Sigmoid colon (tissue), 7 donors: ENCODE results near the gene OR6N2. TPM values are rescaled to one million over a fixed set of nuclear protein-coding genes. Genes with fewer than 3 reads are reported as not detected.

ENCODE experiments used
- DNase-seq: peaks from one replicate; pipeline ENCODE4 v3.0.0-alpha.2; 2019
- H3K27ac ChIP-seq, 4 donors: fragments of 200-600 bp; sonication (generic); one replicate each; pipeline ENCODE4 v1.5.1; 2016 to 2019; ENCODE audit warnings: mild to moderate bottlenecking in 1 of 4
- H3K27me3 ChIP-seq, 3 donors: fragments of 200-600 bp; sonication (generic); one replicate each; pipeline ENCODE4 v1.5.1; 2019; ENCODE audit warnings: mild to moderate bottlenecking in 1 of 3
- H3K36me3 ChIP-seq, 4 donors: fragments of 200-600 bp; sonication (generic); one replicate each; pipeline ENCODE4 v1.5.1; 2016 to 2019
- H3K4me1 ChIP-seq, 4 donors: fragments of 200-600 bp; sonication (generic); one replicate each; pipeline ENCODE4 v1.5.1; 2017 to 2019
- H3K4me3 ChIP-seq, 4 donors: fragments of 200-600 bp; sonication (generic); one replicate each; pipeline ENCODE4 v1.5.1; 2017 to 2019; ENCODE audit warnings: mild to moderate bottlenecking in 2 of 4, moderate library complexity in 1 of 4
- H3K9me3 ChIP-seq, 4 donors: fragments of 200-600 bp in 3 of 4; sonication (generic) in 3 of 4; one replicate each; pipeline versions ENCODE4 v1.5.1 to v1.6.1; 2013 to 2019
- CTCF ChIP-seq, 4 experiments: fragments of 450-650 bp in 3 of 4; fragments of 200-600 bp in 1 of 4; IDR thresholded peaks; one replicate each; pipeline ENCODE4 v1.5.1; 2016 to 2019; ENCODE audit warnings: antibody characterized with exemption in 4 of 4, mild to moderate bottlenecking in 3 of 4, moderate library complexity in 2 of 4
- EP300 ChIP-seq, 4 donors: sonication (generic); formaldehyde crosslinking; IDR thresholded peaks; one replicate each; pipeline ENCODE4 v1.6.1; 2017; ENCODE audit warnings: antibody characterized with exemption in 4 of 4
- POLR2A ChIP-seq, 2 donors: fragments of 450-650 bp; IDR thresholded peaks; one replicate each; pipeline ENCODE4 v1.6.1; 2016; ENCODE audit warnings: antibody characterized with exemption in 2 of 2, mild to moderate bottlenecking in 2 of 2, moderate library complexity in 2 of 2
- POLR2AphosphoS5 ChIP-seq, 4 donors: sonication (generic); formaldehyde crosslinking; IDR thresholded peaks; one replicate each; pipeline ENCODE4 v1.6.1; 2017; ENCODE audit warnings: antibody characterized with exemption in 4 of 4
- WGBS, 2 donors: extraction: QIAGEN DNeasy Blood & Tissue Kit; methylation state at CpG; one replicate each; pipeline ENCODE4 v1.1.7; 2013; 5-methylcytosine and 5-hydroxymethylcytosine counted together
- intact Hi-C: fragments of 100-400 bp; cut with DNase I; formaldehyde crosslinking; loops from one replicate; pipeline ENCODE4 v1.15.1; 2023
- polyA plus RNA-seq, 3 donors: library from polyadenylated mRNA; stranded (reverse); fragments of 200-250 nt; gene quantifications; one replicate each; pipeline ENCODE4 v1.2.3, GENCODE V29; 2013
- total RNA-seq, 4 donors: library from RNA; depleted of rRNA; stranded (reverse); fragments of >200 nt; gene quantifications; one replicate each; pipeline ENCODE4 v1.1.0, GENCODE V29; 2016
- donor health status: healthy with polysubstance abuse.
- donor health status: Bipolar disorder and iron deficiency.
- donor health status: healthy.

OR6N2 gene
- total RNA-seq, result not detected
- not detected for polyA plus RNA-seq

DNA sequence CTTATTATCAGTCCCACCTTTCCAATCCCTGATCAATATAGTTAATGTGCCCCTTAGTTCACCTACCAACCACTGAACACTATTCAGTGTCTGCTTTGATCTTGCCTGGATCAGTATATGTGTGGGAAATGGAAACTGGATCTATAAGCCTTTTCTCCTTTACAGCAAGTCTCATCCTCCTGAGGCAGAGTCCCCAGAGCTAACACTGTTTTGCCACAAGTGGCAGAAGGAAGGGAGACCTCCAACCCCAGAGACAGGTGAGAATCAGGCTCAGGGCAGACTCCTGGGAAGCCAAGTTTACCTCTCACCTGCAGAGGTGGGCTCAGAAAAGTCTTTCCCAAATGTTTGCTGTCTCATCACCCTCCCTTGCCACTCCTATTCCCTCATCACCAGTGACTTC is at the start of gene OR6N2:
TSS of gene OR6N2 (minus strand) at position 101 of the 400 bp plus-strand sequence. CDS start 3,569 bp downstream, outside the sequence.
- no peaks in the 10 kb centered on the region for H3K27me3 ChIP-seq
- no peak within 1 kb of the TSS for H3K27ac ChIP-seq
- DNase-seq, result no peak
- no peaks in the 10 kb centered on the region for H3K36me3 ChIP-seq
- TF ChIP-seq POLR2A (IDR thresholded peaks at IDR 0.05), result no peak
- no peak for TF ChIP-seq POLR2AphosphoS5 (IDR thresholded peaks at IDR 0.05)
- TF ChIP-seq EP300 (IDR thresholded peaks at IDR 0.05), result no peak
- no peak for TF ChIP-seq CTCF (IDR thresholded peaks at IDR 0.05)
- intact Hi-C loops, result no loop called here
- no peaks in the 10 kb centered on the region for H3K4me1 ChIP-seq
- no peaks in the 10 kb centered on the region for H3K9me3 ChIP-seq
- H3K4me3 ChIP-seq, result no peak within 1 kb of the TSS

DNA sequence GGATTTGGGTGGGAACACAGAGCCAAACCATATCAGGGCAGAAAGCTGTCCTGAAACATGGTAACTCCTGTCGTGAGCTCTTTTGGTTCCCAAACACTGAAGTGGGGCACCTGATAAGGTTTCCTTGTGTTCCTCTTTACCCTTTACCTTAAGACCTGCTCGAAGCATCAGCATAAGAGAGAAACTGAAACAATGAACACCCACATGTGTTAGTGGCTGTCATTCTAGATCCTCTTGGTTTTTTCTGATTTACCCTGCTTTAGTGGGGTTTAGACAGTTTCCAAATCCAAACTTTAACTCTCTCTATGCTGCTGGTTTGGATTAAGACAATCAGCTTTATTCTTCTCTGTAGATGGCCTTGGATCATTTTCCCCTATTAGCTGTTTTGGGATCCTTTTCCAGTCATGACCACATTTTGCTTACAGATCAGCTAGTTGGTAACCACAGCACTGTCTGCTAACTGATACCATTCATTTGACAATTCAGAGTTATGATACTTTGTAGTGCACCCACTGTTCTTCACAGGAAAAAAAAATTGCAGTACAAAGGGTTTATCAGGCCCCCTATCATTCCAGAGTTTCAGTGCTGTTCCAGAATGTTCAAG is 49.2 kb upstream of the OR6N2 start:
- Histone ChIP-seq H3K27ac (peak overlapping the region in 1 of 4 donors; percentile 8), H3K4me1 (no peaks in the 10 kb centered on the region), H3K4me3 (no peak overlapping the region), H3K36me3 (no peaks in the 10 kb centered on the region), H3K9me3 (peaks cover 0 to 4% (median 2%) of the 10 kb centered on the region in 4 donors), H3K27me3 (no peaks in the 10 kb centered on the region)
- WGBS, 2 donors, result 53 to 60% methylated on average over 2 of the region's 2 CpGs
- no peak for DNase-seq
- TF ChIP-seq CTCF (IDR thresholded peaks at IDR 0.05), result no peak
- TF ChIP-seq EP300 (IDR thresholded peaks at IDR 0.05), result no peak
- no peak for TF ChIP-seq POLR2AphosphoS5 (IDR thresholded peaks at IDR 0.05)
- no peak for TF ChIP-seq POLR2A (IDR thresholded peaks at IDR 0.05)
- intact Hi-C loops, result no loop called here

DNA sequence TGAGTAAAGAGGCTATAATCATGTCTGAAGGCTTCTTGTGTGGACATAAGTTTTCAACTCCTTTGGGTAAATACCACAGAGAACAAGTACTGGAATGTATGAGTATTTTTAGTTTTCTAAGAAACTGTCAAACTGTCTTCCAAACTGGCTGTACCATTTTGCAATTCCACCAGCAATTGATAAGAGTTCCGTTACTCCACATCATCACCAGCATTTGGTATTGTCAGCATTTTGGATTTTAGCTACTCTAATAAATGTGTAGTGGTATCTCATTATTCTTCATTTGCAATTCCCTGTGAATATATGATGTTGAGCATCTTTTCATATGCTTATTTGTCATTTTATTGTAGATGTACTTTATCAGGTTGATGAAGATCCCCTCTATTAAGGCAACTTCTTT is 40.7 kb upstream of the OR6N2 start:
- intact Hi-C loops, result no loop called here
- Histone ChIP-seq H3K4me3 (no peak overlapping the region), H3K36me3 (no peaks in the 10 kb centered on the region), H3K4me1 (peaks cover 0 to 6% (median 0%) of the 10 kb centered on the region in 4 donors), H3K9me3 (peaks cover 0 to 3% (median 0%) of the 10 kb centered on the region in 4 donors), H3K27ac (no peak overlapping the region), H3K27me3 (no peaks in the 10 kb centered on the region)
- no peak for DNase-seq
- TF ChIP-seq EP300 (IDR thresholded peaks at IDR 0.05), result no peak
- no peak for TF ChIP-seq CTCF (IDR thresholded peaks at IDR 0.05)
- no peak for TF ChIP-seq POLR2A (IDR thresholded peaks at IDR 0.05)
- no peak for TF ChIP-seq POLR2AphosphoS5 (IDR thresholded peaks at IDR 0.05)
- WGBS, 2 donors, result 88 to 89% methylated on average over 1 of the region's 1 CpG

DNA sequence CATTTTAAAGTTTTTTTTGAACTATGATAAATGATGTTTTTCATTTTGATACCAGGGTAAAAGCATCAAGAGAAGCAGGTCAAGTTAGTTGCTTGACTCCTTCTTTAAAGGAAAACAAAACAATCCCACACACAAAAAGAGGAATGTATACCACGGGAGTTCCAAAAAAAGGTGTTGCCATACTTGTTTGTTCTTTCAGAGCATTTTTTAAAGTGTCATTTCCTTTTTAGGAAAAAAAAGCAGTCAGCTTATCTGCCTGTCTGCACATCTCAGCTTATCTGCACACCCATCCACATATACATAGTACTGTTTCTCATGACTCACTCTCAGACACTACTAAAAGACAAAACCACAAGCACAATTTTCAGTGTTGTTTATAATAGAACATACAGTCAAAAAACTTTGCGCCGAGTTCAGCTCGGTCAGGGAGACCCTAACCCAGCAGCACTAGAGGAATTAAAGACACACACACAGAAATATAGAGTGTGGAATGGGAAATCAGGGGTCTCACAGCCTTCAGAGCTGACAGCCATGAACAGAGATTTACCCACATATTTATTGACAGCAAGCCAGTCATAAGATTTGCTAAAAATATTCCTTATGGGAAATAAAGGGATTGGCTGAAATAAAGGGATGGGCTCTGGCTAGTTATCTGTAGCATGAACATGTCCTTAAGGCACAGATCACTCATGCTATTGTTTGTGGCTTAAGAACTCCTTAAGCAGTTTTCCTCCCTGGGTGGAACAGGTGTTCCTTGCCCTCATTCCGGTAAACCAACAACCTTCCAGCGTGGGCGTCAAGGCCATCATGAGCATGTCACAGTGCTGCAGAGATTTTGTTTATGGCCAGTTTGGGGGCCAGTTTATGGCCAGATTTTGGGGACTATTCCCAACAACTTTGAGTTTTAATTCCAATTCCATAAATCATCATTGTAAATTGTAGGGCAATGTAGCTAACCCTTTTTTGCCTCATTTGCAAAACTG is 38.7 kb upstream of the OR6N2 start:
- no peak overlapping the region for H3K27ac ChIP-seq
- H3K27me3 ChIP-seq, result no peaks in the 10 kb centered on the region
- H3K9me3 ChIP-seq, result peaks cover 0 to 3% (median 0%) of the 10 kb centered on the region in 4 donors
- peaks cover 0 to 6% (median 0%) of the 10 kb centered on the region in 4 donors for H3K4me1 ChIP-seq
- no peaks in the 10 kb centered on the region for H3K36me3 ChIP-seq
- intact Hi-C loops, result no loop called here
- H3K4me3 ChIP-seq, result no peak overlapping the region
- no peak for DNase-seq
- TF ChIP-seq EP300 (IDR thresholded peaks at IDR 0.05), result no peak
- no peak for TF ChIP-seq CTCF (IDR thresholded peaks at IDR 0.05)
- TF ChIP-seq POLR2AphosphoS5 (IDR thresholded peaks at IDR 0.05), result no peak
- TF ChIP-seq POLR2A (IDR thresholded peaks at IDR 0.05), result no peak
- WGBS, 2 donors, result 58 to 72% methylated on average over 7 of the region's 7 CpGs
